A549 (cell line): ENCODE measurements around the gene BEAN1.

Experiments used
- BHLHE40 ChIP-seq: IDR thresholded peaks from 2 replicates; pipeline ENCODE4 v1.6.1; 2012; ENCODE audit warnings: low read depth, low read length, inconsistent platforms
- CBX2 ChIP-seq: fragments of 200-600 bp; sonication (generic); IDR thresholded peaks from 2 replicates; pipeline ENCODE4 v1.6.1; 2016; ENCODE audit warnings: low read depth, mild to moderate bottlenecking, borderline replicate concordance
- CTCF ChIP-seq: fragments of >200 bp; sonication (Bioruptor Twin); formaldehyde crosslinking; IDR thresholded peaks from 3 replicates; pipeline ENCODE4 v1.5.1; 2016
- ESRRA ChIP-seq: fragments of 150-350 bp; IDR thresholded peaks from 2 replicates; pipeline ENCODE4 v1.6.1; 2014; ENCODE audit warnings: mild to moderate bottlenecking, low read length, borderline replicate concordance
- HOXA7 ChIP-seq: fragments of 250-450 bp; sonication (Bioruptor Pico); IDR thresholded peaks from 2 replicates; pipeline ENCODE4 v1.5.0; 2020; ENCODE audit warnings: mild to moderate bottlenecking, moderate library complexity
- MYC ChIP-seq: IDR thresholded peaks from 2 replicates; pipeline ENCODE4 v1.6.1; 2012; ENCODE audit warnings: mild to moderate bottlenecking, inconsistent platforms, low read length, improper control_type of control experiment, borderline replicate concordance
- NR3C1 ChIP-seq: fragments of >200 bp; sonication (Bioruptor Twin); formaldehyde crosslinking; IDR thresholded peaks from 3 replicates; pipeline ENCODE4 v1.6.1; 2017
- POLR2A ChIP-seq: IDR thresholded peaks from 2 replicates; pipeline ENCODE4 v1.6.1; 2012; ENCODE audit warnings: mild to moderate bottlenecking, low read length
- TP53 ChIP-seq: fragments of 250-450 bp; sonication (Bioruptor Pico); IDR thresholded peaks from 2 replicates; pipeline ENCODE4 v1.5.0; 2021; ENCODE audit warnings: mild to moderate bottlenecking, moderate library complexity

DNA sequence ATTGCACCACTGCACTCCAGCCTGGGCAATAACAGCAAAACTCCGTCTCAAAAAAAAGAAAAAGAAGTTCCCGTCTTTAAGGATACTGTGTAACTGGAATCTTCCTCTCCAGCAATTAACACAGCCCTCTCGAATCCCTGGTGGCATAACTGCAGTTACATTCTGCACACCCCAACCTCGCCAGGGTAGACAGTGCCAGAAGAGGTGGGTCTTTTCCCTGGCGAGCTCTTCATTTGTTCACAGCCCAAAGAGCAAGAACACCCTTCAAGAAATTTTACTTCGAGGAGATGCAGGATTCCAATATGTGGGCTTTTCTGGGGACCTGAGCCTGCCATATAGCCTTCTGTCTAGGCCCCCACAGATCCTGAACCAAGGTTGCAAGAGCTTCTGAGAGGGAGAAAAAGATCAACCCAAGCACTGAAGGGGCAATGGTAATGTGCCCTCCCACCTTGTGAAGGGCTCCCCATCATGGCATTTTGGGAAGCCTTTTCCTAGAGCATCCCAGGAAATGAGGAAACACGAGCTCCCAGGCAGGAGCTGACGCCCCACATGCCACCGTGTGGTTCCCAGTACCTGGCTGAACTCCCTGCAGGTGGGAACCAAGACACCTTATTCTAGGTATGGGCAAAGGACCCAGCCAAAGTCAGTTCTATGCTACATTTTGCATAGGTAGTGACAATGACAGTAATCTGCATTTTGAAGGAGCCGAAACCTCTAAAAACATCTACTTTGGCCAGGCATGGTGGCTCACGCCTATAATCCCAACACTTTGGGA, 95.9 kb downstream of the BEAN1 start:
- no peak for TF ChIP-seq POLR2A
- no peak for TF ChIP-seq MYC
- TF ChIP-seq BHLHE40, result no peak
- TF ChIP-seq TP53 (CRISPR knock-in tag), result no peak
- no peak for TF ChIP-seq CTCF
- TF ChIP-seq HOXA7, result no peak
- TF ChIP-seq ESRRA, result no peak
- no peak for TF ChIP-seq NR3C1
- TF ChIP-seq CBX2, result no peak
